HUES48 (cell line): ENCODE data around the gene FAM9A.
"Not testable (repeated sequence)": the region's sequence is repeated elsewhere in the genome, so short reads cannot be mapped to it uniquely, and the experiment has no call there.

ENCODE experiments used
- H3K27ac ChIP-seq: one replicate; pipeline ENCODE4 v1.7.0; 2013; ENCODE audit warnings: low read depth, low read length, inconsistent platforms
- H3K27me3 ChIP-seq: 2 replicates; pipeline ENCODE4 v1.6.1; 2013; ENCODE audit warnings: mild to moderate bottlenecking, low read length; ENCODE audit not compliant: control insufficient read depth, insufficient read depth
- H3K36me3 ChIP-seq: 2 replicates; pipeline ENCODE4 v1.6.1; 2013; ENCODE audit warnings: low read length; ENCODE audit not compliant: control insufficient read depth, insufficient read depth
- H3K4me1 ChIP-seq: 2 replicates; pipeline ENCODE4 v1.6.1; 2013; ENCODE audit warnings: mild to moderate bottlenecking, low read length; ENCODE audit not compliant: control insufficient read depth, insufficient read depth
- H3K4me3 ChIP-seq: 2 replicates; pipeline ENCODE4 v1.5.1; 2013; ENCODE audit warnings: mild to moderate bottlenecking, low read depth, low read length
- H3K9ac ChIP-seq: 2 replicates; pipeline ENCODE4 v1.6.1; 2013; ENCODE audit warnings: mild to moderate bottlenecking, low read depth, low read length, moderate library complexity
- H3K9me3 ChIP-seq: 2 replicates; pipeline ENCODE4 v1.6.1; 2013; ENCODE audit warnings: low read length; ENCODE audit not compliant: control insufficient read depth, insufficient read depth

The FAM9A gene

GRCh38 chrX:8805046-8805445 is 3.9 kb upstream of the FAM9A start:
- Histone ChIP-seq H3K27me3 (no peaks in the 10 kb centered on the region), H3K4me1 (no peaks in the 10 kb centered on the region), H3K27ac (no peak overlapping the region), H3K9me3 (no peaks in the 10 kb centered on the region), H3K4me3 (no peak overlapping the region), H3K36me3 (no peaks in the 10 kb centered on the region), H3K9ac (no peak overlapping the region)

GRCh38 chrX:8803326-8803725 is 2.1 kb upstream of the FAM9A start:
- no peaks in the 10 kb centered on the region for H3K36me3 ChIP-seq
- H3K4me3 ChIP-seq = no peak overlapping the region
- H3K4me1 ChIP-seq = no peaks in the 10 kb centered on the region
- no peaks in the 10 kb centered on the region for H3K27me3 ChIP-seq
- H3K9ac ChIP-seq = no peak overlapping the region
- H3K9me3 ChIP-seq = no peaks in the 10 kb centered on the region
- H3K27ac ChIP-seq = no peak overlapping the region

DNA sequence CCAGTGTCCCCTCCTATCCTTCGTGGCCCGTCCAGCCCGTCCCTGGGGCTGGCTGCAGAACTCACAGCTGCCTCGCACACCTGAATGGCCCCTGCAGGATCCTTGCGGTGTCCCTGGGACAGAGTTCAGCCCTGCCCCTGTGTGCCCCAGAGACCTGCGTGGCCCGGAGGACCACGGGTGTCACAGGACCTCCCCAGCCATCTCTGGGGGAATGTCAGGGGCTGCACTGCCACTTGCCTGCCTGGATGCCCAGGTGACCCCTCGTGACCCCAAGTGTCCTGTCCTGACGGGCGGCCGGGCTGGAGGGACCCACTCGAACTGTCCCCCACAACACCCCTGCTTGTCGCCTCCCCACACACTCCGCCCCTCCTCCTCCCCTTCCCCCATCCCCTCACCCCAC is 832 bp downstream of the FAM9A start:
- not testable (repeated sequence) for H3K36me3 ChIP-seq, H3K27me3 ChIP-seq, H3K27ac ChIP-seq, H3K9ac ChIP-seq, H3K4me1 ChIP-seq, H3K4me3 ChIP-seq, H3K9me3 ChIP-seq

DNA sequence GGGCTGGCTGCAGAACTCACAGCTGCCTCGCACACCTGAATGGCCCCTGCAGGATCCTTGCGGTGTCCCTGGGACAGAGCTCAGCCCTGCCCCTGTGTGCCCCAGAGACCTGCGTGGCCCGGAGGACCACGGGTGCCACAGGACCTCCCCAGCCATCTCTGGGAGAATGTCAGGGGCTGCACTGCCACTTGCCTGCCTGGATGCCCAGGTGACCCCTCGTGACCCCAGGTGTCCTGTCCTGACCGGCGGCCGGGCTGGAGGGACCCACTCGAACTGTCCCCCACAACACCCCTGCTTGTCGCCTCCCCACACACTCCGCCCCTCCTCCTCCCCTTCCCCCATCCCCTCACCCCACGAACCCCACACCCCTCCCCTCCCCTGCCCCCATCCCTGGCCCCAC is 1.9 kb downstream of the FAM9A start:
- H3K4me1 ChIP-seq, H3K9ac ChIP-seq, H3K4me3 ChIP-seq, H3K9me3 ChIP-seq, H3K27ac ChIP-seq, H3K27me3 ChIP-seq, H3K36me3 ChIP-seq: not testable (repeated sequence)

DNA sequence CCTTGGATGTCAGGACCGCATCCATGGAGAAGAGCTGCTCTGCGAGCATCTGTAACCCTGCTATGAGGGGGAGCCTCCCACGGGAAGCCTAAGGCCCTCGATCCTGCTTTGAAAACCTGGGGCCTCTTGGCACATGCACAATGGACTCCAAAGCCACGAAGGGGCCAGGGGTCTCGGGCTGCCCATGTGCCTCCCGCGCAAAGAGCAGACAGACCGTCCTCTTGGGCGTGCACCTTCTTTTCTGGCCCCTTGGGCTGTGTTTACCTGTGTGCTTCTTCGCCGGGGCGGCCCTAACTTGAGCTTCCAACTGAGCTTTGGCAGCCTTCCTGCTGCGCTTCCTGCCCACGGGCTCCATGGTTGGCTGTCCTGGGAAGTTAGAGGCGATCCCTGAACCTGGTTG is 2.5 kb downstream of the FAM9A start:
- not testable (repeated sequence) for H3K27ac ChIP-seq, H3K4me1 ChIP-seq, H3K27me3 ChIP-seq

GRCh38 chrX:8787119-8787518 is 14.1 kb downstream of the FAM9A start:
- not testable (repeated sequence) for H3K9ac ChIP-seq, H3K4me1 ChIP-seq, H3K36me3 ChIP-seq, H3K27me3 ChIP-seq, H3K9me3 ChIP-seq, H3K27ac ChIP-seq, H3K4me3 ChIP-seq

More for the DNA sequence above, 2.5 kb downstream of the FAM9A start:
- not testable (repeated sequence) for H3K4me3 ChIP-seq, H3K36me3 ChIP-seq, H3K9me3 ChIP-seq, H3K9ac ChIP-seq

- H3K27ac ChIP-seq = no peak overlapping the region
- no peaks in the 10 kb centered on the region for H3K27me3 ChIP-seq
- H3K36me3 ChIP-seq = no peaks in the 10 kb centered on the region
- no peak overlapping the region for H3K9ac ChIP-seq
- no peak overlapping the region for H3K4me3 ChIP-seq
- H3K9me3 ChIP-seq = no peaks in the 10 kb centered on the region
- H3K4me1 ChIP-seq = no peaks in the 10 kb centered on the region
Observed at GRCh38 chrX:8784162-8784561, 17.0 kb downstream of the FAM9A start.

GRCh38 chrX:8783714-8784098 is 17.5 kb downstream of the FAM9A start:
- H3K9me3 ChIP-seq = no peaks in the 10 kb centered on the region
- no peaks in the 10 kb centered on the region for H3K4me1 ChIP-seq
- no peaks in the 10 kb centered on the region for H3K27me3 ChIP-seq
- no peak overlapping the region for H3K27ac ChIP-seq
- no peaks in the 10 kb centered on the region for H3K36me3 ChIP-seq
- no peak overlapping the region for H3K4me3 ChIP-seq
- H3K9ac ChIP-seq = no peak overlapping the region

DNA sequence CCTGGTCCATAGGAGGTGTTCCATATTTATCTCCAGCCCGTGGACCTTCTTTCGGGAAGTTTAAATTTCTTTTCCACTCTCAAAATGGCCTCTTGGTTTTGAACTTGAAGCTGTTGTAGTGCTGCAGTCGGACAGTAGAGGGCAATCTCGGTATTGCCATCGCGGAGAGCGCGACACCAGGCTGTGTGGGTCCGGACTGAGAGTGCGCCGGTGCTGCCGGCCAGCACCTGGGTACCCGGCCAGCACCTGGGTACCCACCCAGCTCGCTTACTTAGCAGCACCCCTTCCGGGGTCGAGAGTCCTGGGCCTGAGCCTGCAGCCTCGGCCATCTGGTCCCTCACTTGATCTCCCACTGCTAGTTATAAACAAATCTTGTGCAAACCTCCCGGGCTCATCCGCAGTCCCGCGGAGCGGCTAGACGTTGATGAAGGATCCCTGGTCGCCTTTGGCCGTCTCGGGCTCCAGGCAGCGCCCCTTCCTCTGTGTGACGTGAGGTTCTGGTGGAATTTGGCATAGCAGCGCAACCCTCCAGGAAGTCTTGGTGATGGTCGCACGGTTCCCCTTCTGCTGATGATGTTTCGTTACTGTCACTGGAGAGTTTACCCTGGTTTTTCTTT is 18.0 kb downstream of the FAM9A start:
- Histone ChIP-seq H3K27ac (no peak overlapping the region), H3K9me3 (no peaks in the 10 kb centered on the region), H3K27me3 (no peaks in the 10 kb centered on the region), H3K4me3 (no peak overlapping the region), H3K36me3 (no peaks in the 10 kb centered on the region), H3K4me1 (no peaks in the 10 kb centered on the region), H3K9ac (no peak overlapping the region)

GRCh38 chrX:8782595-8782994 is 18.6 kb downstream of the FAM9A start:
- Histone ChIP-seq H3K4me1 (no peaks in the 10 kb centered on the region), H3K9ac (no peak overlapping the region), H3K4me3 (no peak overlapping the region), H3K27me3 (no peaks in the 10 kb centered on the region), H3K9me3 (no peaks in the 10 kb centered on the region), H3K27ac (no peak overlapping the region), H3K36me3 (no peaks in the 10 kb centered on the region)

DNA sequence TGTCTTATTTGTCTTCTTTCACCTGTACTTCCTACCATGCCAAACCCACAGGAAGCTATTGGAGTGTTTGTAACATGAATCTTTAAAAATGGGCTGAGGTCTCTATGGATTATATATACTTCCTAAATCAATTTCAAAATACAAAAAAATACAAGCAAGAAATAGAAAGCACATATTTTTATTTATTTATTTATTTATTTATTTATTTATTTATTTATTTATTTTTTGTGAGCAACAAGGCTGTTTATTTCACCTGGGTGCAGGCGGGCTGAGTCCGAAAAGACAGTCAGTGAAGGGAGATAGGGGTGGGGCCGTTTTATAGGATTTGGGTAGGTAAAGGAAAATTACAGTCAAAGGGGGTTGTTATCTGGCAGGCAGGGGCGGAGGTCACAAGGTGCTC is 19.3 kb downstream of the FAM9A start:
- H3K27ac ChIP-seq, H3K4me3 ChIP-seq, H3K4me1 ChIP-seq, H3K27me3 ChIP-seq, H3K36me3 ChIP-seq, H3K9me3 ChIP-seq, H3K9ac ChIP-seq: not testable (repeated sequence)

DNA sequence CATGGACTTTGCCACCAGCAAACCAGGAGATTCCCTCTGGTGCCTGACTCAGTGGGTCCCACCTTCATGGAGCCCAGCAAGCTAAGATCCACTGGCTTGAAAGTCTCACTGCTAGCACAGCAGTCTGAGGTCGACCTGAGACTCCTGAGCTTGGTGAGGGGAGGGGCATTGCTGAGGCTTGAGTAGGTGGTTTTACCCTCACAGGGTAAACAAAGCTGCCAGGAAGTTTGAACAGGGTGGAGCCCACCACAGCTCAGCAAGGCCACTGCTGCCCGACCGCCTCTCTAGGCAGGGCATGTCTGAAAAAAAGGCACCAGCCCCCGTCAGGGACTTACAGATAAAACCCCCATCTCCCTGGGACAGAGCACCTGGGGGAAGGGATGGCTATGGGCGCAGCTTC is 28.1 kb downstream of the FAM9A start:
- H3K36me3 ChIP-seq = no peaks in the 10 kb centered on the region
- no peak overlapping the region for H3K4me3 ChIP-seq
- no peaks in the 10 kb centered on the region for H3K9me3 ChIP-seq
- no peak overlapping the region for H3K9ac ChIP-seq
- no peaks in the 10 kb centered on the region for H3K27me3 ChIP-seq
- no peak overlapping the region for H3K27ac ChIP-seq
- H3K4me1 ChIP-seq = no peaks in the 10 kb centered on the region
